AG08396 (cell line): Measurements from ENCODE around the gene ADGRG3.

Source experiments
- DNase-seq: peaks from one replicate; pipeline ENCODE4 v3.0.0; 2012; ENCODE audit warnings: low spot score, mixed read lengths

The ADGRG3 gene, protein sequence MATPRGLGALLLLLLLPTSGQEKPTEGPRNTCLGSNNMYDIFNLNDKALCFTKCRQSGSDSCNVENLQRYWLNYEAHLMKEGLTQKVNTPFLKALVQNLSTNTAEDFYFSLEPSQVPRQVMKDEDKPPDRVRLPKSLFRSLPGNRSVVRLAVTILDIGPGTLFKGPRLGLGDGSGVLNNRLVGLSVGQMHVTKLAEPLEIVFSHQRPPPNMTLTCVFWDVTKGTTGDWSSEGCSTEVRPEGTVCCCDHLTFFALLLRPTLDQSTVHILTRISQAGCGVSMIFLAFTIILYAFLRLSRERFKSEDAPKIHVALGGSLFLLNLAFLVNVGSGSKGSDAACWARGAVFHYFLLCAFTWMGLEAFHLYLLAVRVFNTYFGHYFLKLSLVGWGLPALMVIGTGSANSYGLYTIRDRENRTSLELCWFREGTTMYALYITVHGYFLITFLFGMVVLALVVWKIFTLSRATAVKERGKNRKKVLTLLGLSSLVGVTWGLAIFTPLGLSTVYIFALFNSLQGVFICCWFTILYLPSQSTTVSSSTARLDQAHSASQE

DNA sequence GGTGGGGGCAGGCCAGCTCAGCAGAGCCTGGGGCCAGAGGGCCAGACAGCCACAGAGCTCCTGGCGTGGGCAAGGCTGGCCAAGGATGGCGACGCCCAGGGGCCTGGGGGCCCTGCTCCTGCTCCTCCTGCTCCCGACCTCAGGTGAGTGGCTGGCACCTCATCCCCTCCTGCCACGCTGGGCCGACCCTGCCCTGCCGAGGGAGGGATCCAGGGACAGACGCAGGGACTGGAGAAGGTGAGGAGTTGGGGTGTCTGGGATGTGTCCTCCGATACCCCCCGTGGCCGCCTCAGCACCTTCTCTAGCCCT, at the start of gene ADGRG3:
Gene ADGRG3 (plus strand): TSS at position 44 of the 309 bp plus-strand sequence. CDS start 42 bp downstream, at position 86.
- no peak for DNase-seq

DNA sequence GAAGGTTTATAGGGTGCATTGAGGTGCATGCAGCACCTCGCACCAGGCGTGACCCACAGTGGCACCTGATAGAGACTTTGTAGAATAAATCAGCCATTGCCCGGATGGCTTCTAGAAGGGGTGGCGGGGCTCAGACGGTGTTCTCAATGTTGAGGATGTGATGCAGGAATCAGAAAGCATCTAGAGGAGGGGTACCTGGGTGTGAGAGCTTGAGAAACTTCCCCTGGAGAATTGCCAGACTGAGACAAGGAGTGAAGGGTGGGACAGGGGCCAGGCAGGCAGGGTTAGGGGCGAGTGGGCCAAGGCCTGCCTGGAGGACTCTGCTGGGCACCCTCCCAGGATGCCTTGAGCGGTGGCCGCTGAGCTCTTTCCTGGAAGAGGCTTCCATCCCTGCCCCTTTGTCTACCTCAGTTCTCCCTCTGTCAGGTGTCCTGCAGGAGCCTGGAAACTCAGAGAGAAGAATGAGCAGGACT, 48.9 kb upstream of the ADGRG3 start:
- no peak for DNase-seq

DNA sequence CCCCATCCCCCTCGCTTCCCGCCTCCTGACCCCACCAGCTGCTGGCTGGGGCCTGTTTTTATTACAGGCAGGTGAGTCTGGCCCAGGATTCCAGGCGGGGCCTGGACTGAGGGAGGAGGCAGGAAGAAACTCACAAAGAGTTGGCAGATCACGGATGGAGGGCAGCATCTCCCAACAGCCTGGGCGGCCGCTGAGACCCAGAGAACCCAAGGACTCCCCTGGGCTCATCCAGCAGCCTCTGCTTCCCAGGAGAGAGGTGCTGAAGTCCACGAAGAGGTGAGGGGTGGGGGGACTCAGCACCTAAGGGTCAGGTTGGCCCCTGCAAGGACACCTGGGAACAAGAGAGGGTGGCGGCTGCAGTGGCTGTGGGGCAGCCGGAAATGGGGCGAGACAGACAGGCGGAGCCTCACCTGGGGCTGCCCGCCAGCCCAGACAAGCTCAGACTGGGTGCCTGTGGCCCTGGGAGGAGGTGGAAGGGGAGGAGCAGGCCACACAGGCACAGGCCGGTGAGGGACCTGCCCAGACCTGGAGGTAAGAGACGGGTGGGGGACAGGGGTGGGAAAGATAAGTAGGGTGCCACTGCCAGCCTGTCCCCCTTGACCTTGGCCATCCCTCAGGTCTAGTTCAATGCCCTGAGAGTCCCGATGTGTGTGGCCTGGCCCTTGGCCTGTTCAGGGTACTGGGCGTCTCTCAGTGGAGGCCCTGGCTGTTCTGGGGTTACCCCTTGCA, 48.3 kb upstream of the ADGRG3 start:
- DNase-seq: no peak

DNA sequence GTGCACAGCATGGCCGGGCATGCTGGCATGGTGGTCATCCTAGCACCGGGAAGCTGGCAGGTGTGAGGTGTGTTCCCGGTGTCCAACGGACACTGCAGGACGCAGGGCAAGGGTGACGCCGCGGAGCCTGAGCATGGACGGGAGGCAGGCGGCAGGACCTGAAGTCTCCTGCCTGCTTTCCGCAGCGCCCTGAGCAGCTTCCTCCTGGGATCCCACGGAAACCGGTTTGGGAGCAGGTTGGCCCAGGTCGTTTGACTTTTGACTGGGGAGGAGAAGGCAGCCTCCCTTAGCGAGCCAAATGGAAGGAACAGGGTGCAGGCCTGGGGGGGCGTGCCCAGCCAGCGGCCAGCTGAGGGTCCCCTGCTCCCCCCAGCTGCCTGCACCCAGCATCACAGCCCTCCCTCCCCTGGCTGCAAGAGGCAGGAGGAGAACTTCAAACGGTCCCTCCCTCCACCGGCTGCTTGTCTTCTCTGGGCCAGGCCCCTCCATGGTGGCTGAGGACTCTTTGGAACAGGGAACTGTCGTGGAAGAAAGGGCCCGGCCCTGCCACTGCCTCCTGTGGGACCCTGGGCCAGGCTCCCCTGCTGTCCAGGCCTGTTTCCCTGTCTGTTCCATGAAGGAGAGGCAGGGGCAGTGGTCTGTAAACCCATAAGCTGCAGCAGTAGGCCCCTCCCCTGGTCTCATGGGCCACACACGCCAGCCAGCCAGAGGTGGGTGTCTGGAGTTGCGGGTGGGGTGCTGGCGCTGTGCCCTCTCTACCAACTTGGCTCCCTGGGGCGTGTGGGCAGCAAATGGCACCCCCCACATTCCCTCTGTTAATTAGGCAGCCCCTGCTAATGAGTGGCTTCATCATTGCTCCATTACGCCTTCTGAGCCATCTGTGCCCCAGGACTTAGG, 47.5 kb upstream of the ADGRG3 start:
- DNase-seq: no peak

DNA sequence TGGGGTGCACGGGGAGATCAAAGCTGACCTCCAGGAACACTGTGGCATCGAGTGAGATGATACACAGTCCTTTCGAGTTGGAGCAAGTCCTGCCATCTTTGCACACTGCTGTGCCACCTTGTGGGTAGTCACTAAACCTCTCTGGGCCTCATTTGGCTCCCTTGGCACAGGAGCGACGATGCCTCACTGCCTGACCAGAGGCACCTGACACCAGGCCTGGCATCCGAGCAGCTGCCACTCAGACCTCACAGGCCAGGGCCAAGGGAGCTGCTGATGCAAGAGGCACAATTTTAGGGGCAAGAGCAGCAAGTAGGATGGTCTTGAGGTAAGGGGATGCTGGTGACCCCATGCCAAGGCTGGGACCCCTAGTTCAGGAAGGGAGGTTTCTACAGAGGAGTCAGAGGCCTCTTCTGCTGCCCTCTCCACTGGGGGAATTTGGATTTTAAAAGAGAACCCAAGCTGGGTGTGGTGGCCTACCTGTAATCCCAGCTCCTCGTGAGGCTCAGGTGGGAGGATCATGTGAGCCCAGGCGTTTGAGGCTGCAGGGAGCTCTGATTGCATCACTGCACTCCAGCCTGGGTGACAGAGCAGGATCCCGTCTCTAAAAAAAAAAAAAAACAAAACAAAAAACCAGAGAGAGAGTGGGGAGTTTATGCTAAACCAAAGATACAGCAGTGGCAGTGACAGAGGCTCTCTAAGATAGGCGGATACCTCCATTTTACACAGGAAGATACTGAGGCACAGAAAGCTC, 46.4 kb upstream of the ADGRG3 start:
- no peak for DNase-seq

DNA sequence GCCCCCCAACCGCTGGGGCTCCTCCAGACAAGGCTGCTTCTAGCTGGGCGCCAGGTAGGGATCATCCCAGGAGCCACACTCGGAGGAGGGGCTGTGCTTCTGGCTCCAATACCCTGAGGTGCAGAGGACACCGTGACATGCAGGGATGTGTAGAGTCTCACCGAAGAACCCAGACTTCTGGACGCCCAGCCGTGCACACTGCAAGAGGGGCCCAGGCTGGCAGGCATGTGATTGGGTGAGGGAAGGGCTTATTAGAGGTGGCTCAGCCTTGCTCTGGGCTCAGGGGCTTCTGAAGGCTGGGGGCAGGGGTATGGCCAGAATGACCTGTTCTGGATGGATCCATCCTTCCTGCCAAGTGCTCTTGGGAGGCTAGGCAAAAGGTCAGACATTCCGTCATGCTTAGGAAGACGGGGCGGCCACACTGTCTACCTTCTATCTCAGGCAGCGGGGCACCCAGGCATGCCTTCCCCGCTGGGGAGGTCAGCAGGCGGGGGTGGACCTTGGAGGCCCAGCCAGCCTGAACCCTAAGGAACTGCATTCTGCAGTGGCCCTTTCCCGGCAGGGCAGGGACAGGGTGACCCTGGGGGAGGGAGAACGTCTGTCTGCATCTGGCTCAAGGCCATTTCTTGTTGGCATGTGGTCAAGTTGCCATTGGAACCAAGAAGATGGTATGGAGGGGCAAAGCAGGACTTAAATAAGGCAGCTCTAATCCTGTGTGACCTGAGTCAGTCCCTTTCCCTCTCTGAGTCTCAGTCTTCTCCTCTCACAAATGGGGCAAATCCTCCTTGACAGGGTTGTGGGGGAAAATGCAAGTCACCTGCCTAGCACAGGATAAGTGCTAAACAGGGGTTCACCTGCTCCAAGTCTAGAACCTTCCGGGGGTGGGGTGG, 45.5 kb upstream of the ADGRG3 start:
- DNase-seq: no peak

DNA sequence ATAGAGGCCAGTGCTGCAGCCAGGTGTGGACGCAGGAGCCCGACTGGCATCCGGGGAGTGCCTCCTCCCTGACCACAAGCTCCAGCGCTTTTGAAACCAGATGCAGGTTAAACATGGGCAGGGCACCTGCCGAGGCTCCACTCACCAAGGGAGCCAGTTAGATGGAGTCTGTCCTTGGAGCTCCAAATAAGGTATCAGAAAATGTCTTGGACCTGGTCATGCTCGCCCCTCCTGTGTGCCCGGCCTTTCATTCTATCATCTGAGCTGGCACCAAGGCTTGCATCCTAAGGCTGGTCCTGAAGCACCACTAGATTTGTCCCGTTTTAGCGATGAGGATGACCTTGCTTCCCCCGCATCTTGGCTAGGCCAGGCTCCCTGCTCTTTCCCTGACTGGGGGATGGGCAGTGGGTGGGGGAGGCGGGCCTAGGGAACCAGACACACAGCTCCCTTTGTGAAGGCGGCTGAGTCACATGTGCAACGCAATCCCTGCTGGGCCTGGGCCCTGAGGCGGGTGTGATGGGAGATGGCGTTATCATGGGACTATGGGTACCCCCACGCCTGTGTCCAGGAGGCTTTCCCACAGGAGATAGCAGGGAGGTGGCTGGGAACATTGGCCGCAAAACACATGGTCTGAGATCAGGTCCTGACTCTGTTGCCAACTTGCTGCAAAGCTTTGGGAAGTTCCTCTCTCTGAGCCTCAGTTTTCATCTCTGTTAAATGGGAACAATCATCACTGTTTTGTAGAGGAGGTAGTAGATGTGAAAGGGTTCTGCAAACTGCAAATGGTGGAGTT, 44.7 kb upstream of the ADGRG3 start:
- no peak for DNase-seq

DNA sequence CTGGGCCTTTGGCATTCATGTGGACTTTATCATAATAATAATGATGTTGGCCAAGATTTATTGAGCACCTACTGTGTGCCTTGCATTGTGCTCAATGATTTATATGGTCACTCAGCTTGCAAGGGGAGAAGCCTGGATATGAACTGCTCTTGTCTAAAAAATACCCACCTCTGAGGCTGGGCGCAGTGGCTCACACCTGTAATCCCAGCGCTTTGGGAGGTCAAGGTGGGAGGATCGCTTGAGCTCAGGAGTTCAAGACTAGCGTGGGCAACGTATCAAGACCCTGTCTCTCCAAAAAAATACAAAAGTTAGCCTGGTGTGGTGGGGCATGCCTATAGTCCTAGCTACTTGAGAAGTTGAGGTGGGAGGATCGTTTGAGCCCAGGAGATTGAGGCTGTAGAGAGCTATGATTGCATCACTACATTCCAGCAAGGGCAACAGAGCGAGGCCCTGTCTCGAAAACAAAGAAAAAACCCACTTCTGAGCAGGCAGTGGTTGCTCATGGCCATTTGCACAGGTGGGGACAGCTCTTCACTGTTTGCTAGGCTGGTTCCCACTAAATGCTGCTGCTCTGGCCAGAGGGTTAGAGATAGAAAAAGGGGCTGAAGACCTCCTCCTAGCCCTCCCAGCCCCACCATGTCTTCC, 43.9 kb upstream of the ADGRG3 start:
- DNase-seq: no peak

DNA sequence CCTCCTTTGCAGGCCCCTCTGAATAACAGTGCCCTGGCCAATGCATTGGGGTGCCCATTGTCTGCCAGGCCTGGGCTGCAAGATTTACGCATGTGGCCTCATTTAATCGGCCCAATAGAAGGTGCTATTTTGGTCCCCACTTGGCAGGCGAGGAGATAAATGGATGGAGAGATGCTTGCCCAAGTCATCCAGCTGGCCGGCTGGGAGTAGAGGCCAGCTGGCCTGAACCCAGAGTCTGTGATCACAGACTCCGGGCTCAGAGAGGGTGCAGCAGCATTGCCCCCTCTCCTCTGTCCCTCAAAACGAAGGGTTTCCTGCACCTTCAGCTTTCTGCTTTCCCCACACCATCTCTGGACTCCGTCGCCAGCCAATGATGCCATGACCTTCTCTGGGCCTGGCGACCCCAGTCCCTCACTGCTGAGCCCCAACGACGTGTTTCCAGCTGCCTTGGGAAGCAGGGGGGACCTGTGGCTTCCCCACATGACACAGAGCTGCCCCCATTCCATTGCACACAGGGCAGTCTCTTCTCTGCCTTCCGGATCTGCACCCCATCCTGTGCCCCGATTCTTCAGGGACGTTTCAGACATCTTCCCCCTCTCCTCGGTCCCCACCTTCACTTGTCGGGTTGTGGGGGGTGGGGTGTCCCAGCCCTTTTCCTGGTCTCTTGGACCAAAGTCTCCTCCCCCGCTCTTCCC, 43.2 kb upstream of the ADGRG3 start:
- DNase-seq: no peak

DNA sequence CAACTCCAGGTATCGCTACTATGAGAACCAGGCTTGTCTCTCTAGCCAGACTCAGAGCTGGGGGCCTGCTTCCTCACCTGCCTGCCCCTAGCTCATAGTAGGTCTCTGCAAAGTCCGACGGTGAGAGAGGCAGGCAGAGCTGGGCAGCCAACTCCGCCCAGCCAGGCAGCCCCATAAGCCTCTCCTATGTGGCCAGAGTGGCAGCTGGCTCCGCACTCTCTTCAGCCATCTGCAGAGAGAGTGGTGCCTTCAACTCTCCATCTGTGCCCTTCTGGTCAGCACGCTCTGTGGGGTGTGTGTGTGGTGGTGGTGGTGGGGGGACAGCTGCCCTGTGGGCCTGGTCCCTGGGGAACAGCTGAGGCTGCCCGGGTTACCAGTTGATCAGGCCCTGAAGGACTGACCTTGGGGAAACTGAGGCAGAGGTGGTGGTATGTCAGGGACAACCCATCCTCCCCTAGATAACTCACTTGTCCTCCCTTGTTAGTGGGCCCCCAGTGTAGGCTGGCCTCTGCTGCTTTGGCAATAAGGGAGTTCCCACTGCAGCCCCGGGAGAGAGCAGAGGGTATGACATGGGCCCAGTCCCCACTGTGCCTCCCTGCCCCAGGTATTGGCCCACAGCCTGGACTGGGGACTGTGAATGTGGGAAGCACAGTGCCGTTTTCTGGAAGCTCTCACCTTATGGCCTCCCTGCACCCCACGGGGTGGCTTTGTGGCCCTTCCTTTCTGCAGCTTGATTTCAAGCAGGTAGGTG, 41.5 kb upstream of the ADGRG3 start:
- no peak for DNase-seq

DNA sequence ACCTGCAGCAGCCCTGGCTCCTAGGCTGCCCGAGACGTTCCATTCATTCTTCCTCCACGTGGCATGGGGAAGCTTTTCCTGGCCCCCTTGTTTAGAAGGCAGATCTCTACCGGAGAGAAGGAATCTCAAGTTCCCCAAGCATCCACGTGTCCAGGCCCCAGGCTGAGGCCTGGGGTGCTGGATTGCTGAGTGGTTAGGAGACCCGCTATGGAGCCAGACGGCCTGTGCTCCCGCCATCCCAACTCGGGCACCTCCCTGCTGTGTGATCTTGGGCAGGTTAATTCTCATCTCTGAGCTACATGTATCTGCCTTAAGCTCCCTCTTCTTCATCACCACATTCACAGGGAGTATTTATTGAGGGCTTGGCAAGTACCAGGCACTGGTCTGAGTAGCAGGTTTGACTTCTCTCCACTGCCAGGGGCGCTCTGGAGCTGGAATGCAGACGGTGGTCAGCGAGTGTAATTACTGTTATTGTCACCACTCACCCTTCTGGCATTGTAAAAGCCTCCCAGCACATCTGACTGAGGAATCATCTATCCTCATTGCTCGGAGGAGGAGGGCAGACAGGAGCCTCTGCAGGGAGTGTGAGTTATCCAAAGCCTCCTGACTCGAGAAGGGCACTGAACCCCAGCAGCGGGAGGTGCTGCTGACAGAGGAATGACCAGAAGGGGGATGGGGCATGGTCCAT, 40.8 kb upstream of the ADGRG3 start:
- DNase-seq: peak; percentile 70

DNA sequence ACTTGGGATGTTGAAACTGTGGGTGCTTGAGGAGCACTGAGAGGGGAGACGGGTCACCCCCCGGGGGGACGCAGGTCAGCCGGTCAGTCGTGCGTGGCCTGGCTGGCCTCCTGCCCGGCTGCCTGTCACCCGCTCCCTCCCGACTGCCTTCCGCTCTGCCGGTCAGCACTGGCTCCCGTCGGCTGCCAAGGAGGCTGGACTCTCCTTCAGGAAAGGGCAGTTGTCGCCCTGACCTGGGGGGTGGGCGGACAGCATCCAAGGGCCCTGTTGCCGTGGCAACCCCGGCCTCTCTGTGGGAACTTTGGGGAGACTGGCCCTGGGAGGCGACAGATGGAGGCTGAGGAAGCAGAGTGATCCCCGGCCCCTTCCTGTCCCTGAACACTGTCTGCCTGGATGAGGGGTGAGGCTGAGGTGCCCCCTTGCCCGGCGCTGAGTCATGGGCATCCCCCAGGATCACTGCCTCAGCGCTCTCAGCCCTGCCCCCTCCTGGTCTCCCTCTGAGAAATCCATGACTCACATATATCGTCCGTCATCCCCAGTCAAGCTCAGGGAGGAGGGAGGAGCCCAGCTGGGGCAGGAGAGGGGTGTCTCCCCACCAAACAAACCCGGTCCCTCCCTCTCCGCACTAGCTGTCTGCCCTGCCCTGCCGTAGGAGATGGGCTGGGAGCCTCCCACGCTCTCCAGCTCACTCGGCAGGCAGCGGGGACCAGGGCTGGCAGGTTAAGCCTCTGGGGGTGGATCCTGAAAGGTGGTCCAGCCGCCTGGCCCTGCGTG, 39.9 kb upstream of the ADGRG3 start, which contains the start of gene ADGRG1:
Gene ADGRG1 (plus strand): TSS at position 623 of the 774 bp plus-strand sequence. CDS start 21,658 bp downstream, outside the sequence.
- peak; percentile 91 for DNase-seq

DNA sequence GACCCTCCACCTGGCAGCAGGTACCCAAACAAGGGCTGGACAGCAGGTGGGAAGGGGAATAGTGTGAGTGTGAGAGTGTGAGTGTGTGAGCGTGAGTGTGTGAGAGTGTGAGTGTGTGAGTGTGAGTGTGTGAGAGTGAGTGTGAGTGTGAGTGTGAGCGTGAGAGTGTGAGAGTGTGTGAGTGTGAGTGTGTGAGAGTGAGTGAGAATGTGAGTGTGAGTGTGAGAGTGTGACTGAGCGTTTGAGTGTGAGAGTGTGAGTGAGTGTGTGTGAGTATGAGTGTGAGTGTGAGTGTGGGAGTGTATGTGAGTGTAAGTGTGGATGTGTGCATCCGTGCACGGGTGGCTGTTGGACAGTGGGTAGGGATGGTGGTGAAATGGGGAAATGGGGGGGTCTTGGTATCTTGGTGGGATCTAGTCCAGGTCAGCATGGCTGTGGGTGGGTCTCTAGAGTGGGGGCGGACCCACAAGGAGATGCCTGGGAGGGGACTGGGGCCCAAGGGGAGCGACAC, 39.3 kb upstream of the ADGRG3 start:
- no peak for DNase-seq

DNA sequence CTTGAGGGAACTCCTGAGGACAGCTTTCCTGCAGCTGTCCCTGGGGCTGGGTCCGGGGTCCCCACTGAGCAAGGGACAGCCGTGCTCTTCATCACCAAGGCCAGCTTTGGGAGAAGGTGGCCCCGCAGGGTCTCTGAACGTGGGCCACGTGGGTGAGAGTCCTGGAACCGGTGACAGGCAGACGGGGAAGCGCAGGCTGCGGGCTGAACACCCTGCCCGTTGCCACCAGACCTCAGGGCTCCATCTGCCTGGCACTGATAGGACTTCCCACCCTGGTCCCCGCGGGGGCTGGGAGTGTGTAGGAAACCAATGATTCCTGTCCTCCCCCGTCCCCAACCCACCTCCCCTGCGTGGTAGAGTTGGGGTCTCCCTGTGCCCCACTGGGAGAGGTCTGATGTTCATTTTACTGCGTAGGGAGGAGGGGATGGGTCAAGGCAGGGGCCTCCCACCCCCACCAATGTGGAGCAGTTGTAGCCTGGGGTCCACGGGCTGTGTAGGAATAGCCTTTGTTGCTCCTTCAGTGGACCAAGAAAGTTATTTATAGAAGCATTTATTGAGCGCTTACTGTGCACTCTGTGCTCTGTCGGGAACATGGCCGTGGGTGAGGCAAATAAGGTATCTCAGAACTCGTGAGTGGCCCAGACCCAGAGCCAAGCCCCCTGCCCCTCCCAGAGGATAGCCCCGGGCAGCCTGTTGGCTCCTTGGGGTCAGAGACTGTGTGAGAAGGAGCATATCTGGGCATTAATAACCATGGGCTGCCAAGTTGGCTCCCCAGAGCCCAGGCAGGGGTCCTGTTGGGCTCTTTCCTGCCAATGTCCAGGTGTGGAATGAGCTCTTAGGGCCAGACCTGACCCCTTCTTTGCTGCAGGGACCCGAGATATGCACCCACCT, 38.3 kb upstream of the ADGRG3 start:
- no peak for DNase-seq

DNA sequence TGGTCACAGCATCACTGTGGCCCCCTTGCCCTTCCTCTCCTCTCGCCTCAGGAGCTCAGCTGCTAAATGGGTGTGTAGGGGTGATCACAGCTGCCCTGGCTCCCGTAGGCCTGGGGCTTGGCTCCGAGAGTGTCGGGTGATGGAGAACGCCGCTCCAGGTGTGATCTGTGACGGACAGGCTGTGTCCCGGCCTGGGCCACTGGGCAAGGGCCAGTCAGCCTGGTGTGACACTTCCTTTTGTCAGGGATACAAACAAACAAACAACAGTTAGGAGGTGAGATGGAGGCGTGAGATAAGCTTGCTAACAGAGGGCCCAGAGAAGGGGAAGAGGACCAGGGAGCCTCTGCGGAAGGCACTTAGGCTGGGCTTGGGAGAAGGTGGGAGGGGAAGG, 37.7 kb upstream of the ADGRG3 start:
- DNase-seq: no peak
